ENCODE data around the gene NPR2.

- no peak for TF ChIP-seq CTCF (conservative IDR thresholded peaks at IDR 0.05 in 1 of 2, IDR thresholded peaks at IDR 0.05 in 1 of 2; ENCODE audit: extremely low read depth in 1 of 2, insufficient read depth in 1 of 2, low read depth in 1 of 2, low read length in 2 of 2)
- TF ChIP-seq EZH2 (IDR thresholded peaks at IDR 0.05; ENCODE audit: borderline replicate concordance, low read length): no peak
These were observed 1.4 kb upstream of the NPR2 start for GRCh38 chr9:35790025-35790384.
